Neural cell (in vitro differentiated cells): Measurements from ENCODE around the gene KCTD3. TPM values are rescaled to one million over a fixed set of nuclear protein-coding genes. Genes with fewer than 3 reads are reported as not detected.

Source experiments
- H2AFZ ChIP-seq: fragments of 200-600, 300-800 bp; sonication (generic), shearing (Covaris generic); 2 replicates; pipeline ENCODE4 v1.6.0; 2014; ENCODE audit warnings: low read depth, mild to moderate bottlenecking, antibody characterized with exemption, low read length, moderate library complexity
- H3F3A ChIP-seq: fragments of 200-600 bp; shearing (Covaris generic); 2 replicates; pipeline ENCODE4 v1.6.1; 2016; ENCODE audit warnings: mild to moderate bottlenecking, moderate library complexity, mixed read lengths, antibody characterized with exemption, low read length; ENCODE audit not compliant: insufficient read depth, poor library complexity, severe bottlenecking
- H3K27ac ChIP-seq: fragments of 200-600, 300-800 bp; sonication (generic), shearing (Covaris generic); 2 replicates; pipeline ENCODE4 v1.5.1; 2014; ENCODE audit warnings: mild to moderate bottlenecking, low read length, moderate library complexity
- H3K27me3 ChIP-seq: fragments of 300-800, 200-600 bp; sonication (generic), shearing (Covaris generic); 2 replicates; pipeline ENCODE4 v1.6.0; 2014; ENCODE audit warnings: mild to moderate bottlenecking, low read depth, low read length, moderate library complexity; ENCODE audit not compliant: insufficient read depth
- H3K36me3 ChIP-seq: fragments of 300-800, 200-600 bp; sonication (generic), shearing (Covaris generic); 2 replicates; pipeline ENCODE4 v1.5.1; 2014; ENCODE audit warnings: mild to moderate bottlenecking, antibody characterized with exemption, low read length, moderate library complexity; ENCODE audit not compliant: insufficient read depth
- H3K4me2 ChIP-seq: fragments of 300-800, 200-600 bp; sonication (generic), shearing (Covaris generic); 2 replicates; pipeline ENCODE4 v1.6.0; 2014; ENCODE audit warnings: mild to moderate bottlenecking, low read length
- H3K4me3 ChIP-seq: fragments of 300-800, 200-600 bp; sonication (generic), shearing (Covaris generic); 2 replicates; pipeline ENCODE4 v1.5.1; 2014; ENCODE audit warnings: mild to moderate bottlenecking, low read length, moderate library complexity
- H3K79me2 ChIP-seq: fragments of 200-600 bp; shearing (Covaris generic); replicated peaks from 2 replicates; pipeline ENCODE4 v1.6.0; 2014; ENCODE audit warnings: mild to moderate bottlenecking, low read length, moderate library complexity; ENCODE audit not compliant: insufficient read depth
- H3K9ac ChIP-seq: fragments of 300-800, 200-600 bp; sonication (generic), shearing (Covaris generic); 2 replicates; pipeline ENCODE4 v1.6.1; 2016; ENCODE audit warnings: mild to moderate bottlenecking, low read length, mixed read lengths
- H3K9me2 ChIP-seq: fragments of 200-600 bp; shearing (Covaris generic); 2 replicates; pipeline ENCODE4 v1.6.1; 2016; ENCODE audit warnings: mild to moderate bottlenecking, low read length, mixed read lengths; ENCODE audit not compliant: insufficient read depth
- H3K9me3 ChIP-seq: fragments of 200-600, 300-800 bp; sonication (generic), shearing (Covaris generic); 2 replicates; pipeline ENCODE4 v1.6.1; 2016; ENCODE audit warnings: mild to moderate bottlenecking, mixed run types, low read length, moderate library complexity, mixed read lengths
- H4K20me1 ChIP-seq: fragments of 200-600 bp; shearing (Covaris generic); 2 replicates; pipeline ENCODE4 v1.6.1; 2016; ENCODE audit warnings: mild to moderate bottlenecking, mixed run types; ENCODE audit not compliant: insufficient read depth
- POLR2AphosphoS5 ChIP-seq: IDR thresholded peaks from 2 replicates; pipeline ENCODE4 v1.6.1; 2012
- RAD21 ChIP-seq: fragments of 450-650 bp; conservative IDR thresholded peaks from 2 replicates; pipeline ENCODE4 v1.6.1; 2014; ENCODE audit warnings: antibody characterized with exemption, mild to moderate bottlenecking, moderate library complexity
- polyA plus RNA-seq: library from polyadenylated mRNA; depleted of rRNA; stranded (reverse); fragments of >200 nt; gene quantifications from 2 replicates; pipeline ENCODE4 v1.2.3, GENCODE V29; 2014
- small RNA-seq, 3 experiments: library from RNA; depleted of rRNA; stranded (forward); fragments of <200 nt; gene quantifications; one replicate each; pipeline ENCODE3, GENCODE V24; 2012

The KCTD3 gene
- polyA plus RNA-seq, 1 donor from 2014 or later, result 82.9 TPM

GRCh38 chr1:215669806-215670491 lies 102.8 kb downstream of the KCTD3 start:
- no peaks in the 10 kb centered on the region for H3K36me3 ChIP-seq
- H4K20me1 ChIP-seq, result no peaks in the 10 kb centered on the region
- no peak overlapping the region for H3K4me2 ChIP-seq
- TF ChIP-seq RAD21 (no peak), POLR2AphosphoS5 (no peak)
- no peaks in the 10 kb centered on the region for H3K9me3 ChIP-seq
- H3K27ac ChIP-seq, result no peak overlapping the region
- no peaks in the 10 kb centered on the region for H3K9me2 ChIP-seq
- no peak overlapping the region for H3K9ac ChIP-seq
- H3F3A ChIP-seq, result no peaks in the 10 kb centered on the region
- H3K79me2 ChIP-seq, result no peaks in the 10 kb centered on the region
- H3K27me3 ChIP-seq, result no peaks in the 10 kb centered on the region
- no peak overlapping the region for H2AFZ ChIP-seq
- H3K4me3 ChIP-seq, result no peak overlapping the region

Small RNA genes within 50 kb of the gene (small RNA-seq; reads per million reads assigned to genes)
- 0.72 to 1.5 (median 0.73) reads per million in 3 experiments for gene RF00108
